ENCODE data around the gene PAM.

DNA sequence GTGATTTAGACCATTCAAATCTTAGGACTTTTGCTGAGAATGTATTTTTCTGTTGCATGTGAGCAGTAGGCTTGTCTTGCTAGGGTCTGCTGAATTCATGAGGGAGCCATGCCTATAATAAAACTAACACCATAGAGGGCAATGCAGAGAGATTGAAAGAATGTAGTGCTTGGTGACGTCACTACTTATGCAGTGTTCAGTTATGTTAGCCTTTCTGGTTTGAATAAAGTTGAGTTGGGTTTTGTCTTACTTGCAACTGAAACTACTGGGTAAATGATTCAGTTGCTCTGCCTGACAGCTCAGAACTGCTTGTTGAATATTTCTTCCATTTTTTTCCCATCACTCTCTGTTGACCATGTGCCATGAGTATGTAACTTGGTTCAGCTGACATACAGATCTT lies 114.1 kb downstream of the PAM start:
- TF ChIP-seq, protein P1, sequence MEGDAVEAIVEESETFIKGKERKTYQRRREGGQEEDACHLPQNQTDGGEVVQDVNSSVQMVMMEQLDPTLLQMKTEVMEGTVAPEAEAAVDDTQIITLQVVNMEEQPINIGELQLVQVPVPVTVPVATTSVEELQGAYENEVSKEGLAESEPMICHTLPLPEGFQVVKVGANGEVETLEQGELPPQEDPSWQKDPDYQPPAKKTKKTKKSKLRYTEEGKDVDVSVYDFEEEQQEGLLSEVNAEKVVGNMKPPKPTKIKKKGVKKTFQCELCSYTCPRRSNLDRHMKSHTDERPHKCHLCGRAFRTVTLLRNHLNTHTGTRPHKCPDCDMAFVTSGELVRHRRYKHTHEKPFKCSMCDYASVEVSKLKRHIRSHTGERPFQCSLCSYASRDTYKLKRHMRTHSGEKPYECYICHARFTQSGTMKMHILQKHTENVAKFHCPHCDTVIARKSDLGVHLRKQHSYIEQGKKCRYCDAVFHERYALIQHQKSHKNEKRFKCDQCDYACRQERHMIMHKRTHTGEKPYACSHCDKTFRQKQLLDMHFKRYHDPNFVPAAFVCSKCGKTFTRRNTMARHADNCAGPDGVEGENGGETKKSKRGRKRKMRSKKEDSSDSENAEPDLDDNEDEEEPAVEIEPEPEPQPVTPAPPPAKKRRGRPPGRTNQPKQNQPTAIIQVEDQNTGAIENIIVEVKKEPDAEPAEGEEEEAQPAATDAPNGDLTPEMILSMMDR (IDR thresholded peaks at IDR 0.05; ENCODE audit: extremely low read depth in 1 of 2, insufficient read depth in 1 of 2, low read depth in 1 of 2, low read length in 2 of 2), result no peak
- TF ChIP-seq POLR2A (IDR thresholded peaks at IDR 0.05; ENCODE audit: low read depth, low read length), result no peak
- TF ChIP-seq, protein P2, sequence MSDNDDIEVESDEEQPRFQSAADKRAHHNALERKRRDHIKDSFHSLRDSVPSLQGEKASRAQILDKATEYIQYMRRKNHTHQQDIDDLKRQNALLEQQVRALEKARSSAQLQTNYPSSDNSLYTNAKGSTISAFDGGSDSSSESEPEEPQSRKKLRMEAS (IDR thresholded peaks at IDR 0.05; ENCODE audit: insufficient read depth, insufficient read length), result no peak
- TF ChIP-seq POLR2AphosphoS5 (IDR thresholded peaks at IDR 0.05; ENCODE audit: insufficient read depth, low read depth, low read length), result no peak
- no peak for TF ChIP-seq EZH2 (IDR thresholded peaks at IDR 0.05; ENCODE audit: borderline replicate concordance, low read depth, low read length, severe bottlenecking)
- no peak for TF ChIP-seq MYC (IDR thresholded peaks at IDR 0.05; ENCODE audit: low read depth, low read length)
- no peak for TF ChIP-seq JUN (IDR thresholded peaks at IDR 0.05; ENCODE audit: borderline replicate concordance, insufficient read depth, insufficient read length, low read depth)
